ENCODE results near the gene SHROOM1.

The SHROOM1 gene

DNA sequence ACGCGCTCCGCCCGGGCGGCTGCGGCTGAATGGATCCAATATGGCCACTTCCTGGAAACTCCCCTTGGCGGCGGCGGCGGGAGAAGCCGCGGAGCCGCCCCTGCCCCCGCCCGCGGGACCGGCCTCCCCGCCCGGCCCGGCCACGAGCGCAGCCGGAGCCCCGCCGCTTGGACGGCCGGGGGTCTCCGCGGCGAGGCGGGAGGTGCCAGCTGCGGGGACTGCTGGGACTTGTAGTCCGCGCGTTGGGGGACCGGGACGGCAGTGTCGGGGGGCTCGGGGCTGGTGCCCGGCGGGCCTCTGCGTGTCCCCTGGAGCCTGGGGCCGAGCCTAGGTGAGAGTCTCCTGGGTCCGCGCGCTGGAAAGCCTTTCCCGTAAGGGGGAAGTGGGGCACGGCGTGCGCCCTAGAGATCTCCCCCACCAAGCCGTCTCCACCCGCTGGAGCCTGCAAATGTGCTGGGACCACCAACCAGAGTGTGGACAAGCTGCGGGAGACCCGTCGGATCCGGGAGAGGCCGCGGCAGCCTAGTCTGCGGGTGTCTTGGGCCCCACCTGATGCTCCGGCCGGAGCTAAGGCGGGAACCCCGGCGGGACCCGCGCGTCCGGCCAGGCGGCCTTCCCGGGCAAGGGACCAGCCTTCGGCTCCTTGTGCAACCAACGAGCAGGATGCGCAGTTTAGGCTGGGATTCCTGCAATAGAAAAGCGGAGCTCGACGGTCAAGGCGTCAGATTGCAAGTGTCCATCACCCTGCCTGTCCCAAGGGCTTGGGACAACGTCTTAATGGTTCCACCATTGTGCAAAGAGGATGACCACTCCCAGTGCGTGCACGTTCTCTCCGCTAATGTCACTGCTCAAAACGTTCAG is 53.0 kb downstream of the SHROOM1 start, which contains the start of gene SEPTIN8:
Gene SEPTIN8 (minus strand): TSS at position 31 of the 861 bp plus-strand sequence. CDS start 102 bp downstream, outside the sequence.
- Histone ChIP-seq H3K36me3 (ENCODE audit: insufficient read depth, low read length) (no peaks in the 10 kb centered on the region), H3F3A (ENCODE audit: low read depth) (no peaks in the 10 kb centered on the region), H2AFZ (ENCODE audit: low read length) (peak within 1 kb of the TSS; percentile 75; the same call in 1 of the 2 replicates), H3K9me3 (ENCODE audit: insufficient read depth, low read depth, low read length) (no peaks in the 10 kb centered on the region), H3K4me3 (ENCODE audit: low read length, poor library complexity, severe bottlenecking) (peak within 1 kb of the TSS; percentile 73), H3K79me2 (ENCODE audit: insufficient read depth, low read length) (no peaks in the 10 kb centered on the region), H4K20me1 (ENCODE audit: insufficient read depth, low read length, poor library complexity, severe bottlenecking) (no peaks in the 10 kb centered on the region), H3K27me3 (ENCODE audit: insufficient read depth, low read length, poor library complexity, severe bottlenecking) (no peaks in the 10 kb centered on the region), H3K4me1 (ENCODE audit: insufficient read depth, low read length, poor library complexity, severe bottlenecking) (peaks cover 4% of the 10 kb centered on the region), H3K9me2 (replicated peaks; ENCODE audit: low read depth, low read length) (no peaks in the 10 kb centered on the region), H3K9ac (ENCODE audit: low read depth, low read length, poor library complexity, severe bottlenecking) (peak within 1 kb of the TSS; percentile 54), H3K4me2 (ENCODE audit: low read depth, low read length, poor library complexity, severe bottlenecking) (peak within 1 kb of the TSS; percentile 58)
- no peak for TF ChIP-seq CTCF (conservative IDR thresholded peaks at IDR 0.05; ENCODE audit: low read length)
- no peak for TF ChIP-seq EZH2phosphoT487 (IDR thresholded peaks at IDR 0.05; ENCODE audit: borderline replicate concordance)

DNA sequence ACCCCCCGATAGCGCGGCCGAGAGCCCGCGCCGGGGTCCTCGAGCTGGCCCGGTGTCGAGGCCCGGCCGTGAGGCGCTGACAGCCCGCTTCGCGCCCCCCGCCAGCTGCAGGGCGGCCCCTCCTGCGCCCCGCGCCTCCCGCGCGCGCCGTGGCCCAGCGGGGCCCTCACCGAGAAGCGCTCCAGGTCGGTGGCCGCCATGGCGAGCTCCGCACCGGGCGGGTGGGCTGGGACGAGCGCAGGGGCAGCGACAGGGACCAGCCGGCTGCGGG is 53.6 kb downstream of the SHROOM1 start:
- TF ChIP-seq CTCF (conservative IDR thresholded peaks at IDR 0.05; ENCODE audit: low read length) (no peak), EZH2phosphoT487 (IDR thresholded peaks at IDR 0.05; ENCODE audit: borderline replicate concordance) (no peak)
- Histone ChIP-seq H4K20me1 (ENCODE audit: insufficient read depth, low read length, poor library complexity, severe bottlenecking) (no peaks in the 10 kb centered on the region), H3K4me2 (ENCODE audit: low read depth, low read length, poor library complexity, severe bottlenecking) (peak overlapping the region; percentile 58), H3K9me3 (ENCODE audit: insufficient read depth, low read depth, low read length) (no peaks in the 10 kb centered on the region), H3K4me3 (ENCODE audit: low read length, poor library complexity, severe bottlenecking) (peak overlapping the region; percentile 73), H3K36me3 (ENCODE audit: insufficient read depth, low read length) (no peaks in the 10 kb centered on the region), H2AFZ (ENCODE audit: low read length) (no peak overlapping the region; the same call in 1 of the 2 replicates), H3K27me3 (ENCODE audit: insufficient read depth, low read length, poor library complexity, severe bottlenecking) (no peaks in the 10 kb centered on the region), H3K9ac (ENCODE audit: low read depth, low read length, poor library complexity, severe bottlenecking) (peak overlapping the region; percentile 54), H3F3A (ENCODE audit: low read depth) (no peaks in the 10 kb centered on the region), H3K79me2 (ENCODE audit: insufficient read depth, low read length) (no peaks in the 10 kb centered on the region), H3K4me1 (ENCODE audit: insufficient read depth, low read length, poor library complexity, severe bottlenecking) (peaks cover 4% of the 10 kb centered on the region), H3K9me2 (replicated peaks; ENCODE audit: low read depth, low read length) (no peaks in the 10 kb centered on the region)

GRCh38 chr5:132776131-132776937 is 54.1 kb downstream of the SHROOM1 start:
- H4K20me1 ChIP-seq (ENCODE audit: insufficient read depth, low read length, poor library complexity, severe bottlenecking), result no peaks in the 10 kb centered on the region
- no peaks in the 10 kb centered on the region for H3K36me3 ChIP-seq (ENCODE audit: insufficient read depth, low read length)
- H3K9me2 ChIP-seq (replicated peaks; ENCODE audit: low read depth, low read length), result no peaks in the 10 kb centered on the region
- TF ChIP-seq CTCF (conservative IDR thresholded peaks at IDR 0.05; ENCODE audit: low read length), result no peak
- no peak for TF ChIP-seq EZH2phosphoT487 (IDR thresholded peaks at IDR 0.05; ENCODE audit: borderline replicate concordance)
- H3K79me2 ChIP-seq (ENCODE audit: insufficient read depth, low read length), result no peaks in the 10 kb centered on the region
- H3K4me3 ChIP-seq (ENCODE audit: low read length, poor library complexity, severe bottlenecking), result peak overlapping the region; percentile 73
- H3F3A ChIP-seq (ENCODE audit: low read depth), result no peaks in the 10 kb centered on the region
- peaks cover 4% of the 10 kb centered on the region for H3K4me1 ChIP-seq (ENCODE audit: insufficient read depth, low read length, poor library complexity, severe bottlenecking)
- H3K9me3 ChIP-seq (ENCODE audit: insufficient read depth, low read depth, low read length), result no peaks in the 10 kb centered on the region
- peak overlapping the region; percentile 43; the same call in 1 of the 2 replicates for H2AFZ ChIP-seq (ENCODE audit: low read length)
- peak overlapping the region; percentile 54 for H3K9ac ChIP-seq (ENCODE audit: low read depth, low read length, poor library complexity, severe bottlenecking)
- H3K4me2 ChIP-seq (ENCODE audit: low read depth, low read length, poor library complexity, severe bottlenecking), result peak overlapping the region; percentile 58
- no peaks in the 10 kb centered on the region for H3K27me3 ChIP-seq (ENCODE audit: insufficient read depth, low read length, poor library complexity, severe bottlenecking)

Measured in Loucy (cell line).